H9 (cell line): ENCODE data around the gene ARHGAP10. TPM values are rescaled to one million over a fixed set of nuclear protein-coding genes. Genes with fewer than 3 reads are reported as not detected.

Experiments
- DNase-seq: peaks from one replicate; pipeline ENCODE4 v3.0.0-alpha.2; 2017
- H2AFZ ChIP-seq: one replicate; pipeline ENCODE4 v1.6.1; 2013; ENCODE audit warnings: mild to moderate bottlenecking, low read length, control low read depth, moderate library complexity
- H2AK5ac ChIP-seq: 2 replicates; pipeline ENCODE4 v1.6.1; 2013; ENCODE audit warnings: low read length, control low read depth, mixed read lengths; ENCODE audit not compliant: insufficient read length
- H2BK120ac ChIP-seq: one replicate; pipeline ENCODE4 v1.6.1; 2013; ENCODE audit warnings: low read depth, mild to moderate bottlenecking, low read length, control low read depth, inconsistent platforms; ENCODE audit not compliant: poor library complexity, severe bottlenecking
- H2BK12ac ChIP-seq: 2 replicates; pipeline ENCODE4 v1.6.1; 2013; ENCODE audit warnings: low read length, control low read depth, mixed read lengths, low read depth; ENCODE audit not compliant: insufficient read length
- H2BK15ac ChIP-seq: 2 replicates; pipeline ENCODE4 v1.6.1; 2013; ENCODE audit warnings: low read depth, low read length, control low read depth
- H2BK20ac ChIP-seq: one replicate; pipeline ENCODE4 v1.6.1; 2013; ENCODE audit warnings: low read depth, mild to moderate bottlenecking, low read length, control low read depth, inconsistent platforms; ENCODE audit not compliant: poor library complexity, severe bottlenecking
- H2BK5ac ChIP-seq: 2 replicates; pipeline ENCODE4 v1.6.1; 2013; ENCODE audit warnings: low read length, control low read depth, mixed read lengths; ENCODE audit not compliant: insufficient read length
- H3K14ac ChIP-seq: 2 replicates; pipeline ENCODE4 v1.6.1; 2013; ENCODE audit warnings: low read length, control low read depth; ENCODE audit not compliant: insufficient read depth
- H3K18ac ChIP-seq: 2 replicates; pipeline ENCODE4 v1.6.1; 2013; ENCODE audit warnings: low read depth, mild to moderate bottlenecking, mixed read lengths, low read length, control low read depth; ENCODE audit not compliant: insufficient read length
- H3K23ac ChIP-seq: 2 replicates; pipeline ENCODE4 v1.6.1; 2013; ENCODE audit warnings: low read length, control low read depth, mixed read lengths, low read depth; ENCODE audit not compliant: insufficient read length
- H3K23me2 ChIP-seq: 2 replicates; pipeline ENCODE4 v1.6.1; 2013; ENCODE audit warnings: low read depth, mild to moderate bottlenecking, mixed read lengths, low read length, control low read depth; ENCODE audit not compliant: insufficient read length, poor library complexity, severe bottlenecking
- H3K27ac ChIP-seq: 2 replicates; pipeline ENCODE4 v1.5.1; 2013; ENCODE audit warnings: low read length, control low read depth, mixed read lengths, low read depth; ENCODE audit not compliant: insufficient read length
- H3K27me3 ChIP-seq: 2 replicates; pipeline ENCODE4 v1.6.1; 2013; ENCODE audit warnings: low read length, control low read depth, inconsistent platforms; ENCODE audit not compliant: insufficient read depth
- H3K4ac ChIP-seq: 2 replicates; pipeline ENCODE4 v1.6.1; 2013; ENCODE audit warnings: low read depth, mild to moderate bottlenecking, control low read depth, inconsistent platforms, low read length, moderate library complexity
- H3K4me1 ChIP-seq: 2 replicates; pipeline ENCODE4 v1.6.1; 2013; ENCODE audit warnings: low read length, control low read depth, inconsistent platforms; ENCODE audit not compliant: insufficient read depth
- H3K4me2 ChIP-seq: 2 replicates; pipeline ENCODE4 v1.6.1; 2013; ENCODE audit warnings: low read length, control low read depth, mixed read lengths; ENCODE audit not compliant: insufficient read length, insufficient read depth
- H3K56ac ChIP-seq: 2 replicates; pipeline ENCODE4 v1.6.1; 2013; ENCODE audit warnings: low read depth, mild to moderate bottlenecking, mixed read lengths, low read length, control low read depth; ENCODE audit not compliant: insufficient read length
- H3K79me1 ChIP-seq: 2 replicates; pipeline ENCODE4 v1.6.1; 2013; ENCODE audit warnings: low read depth, mild to moderate bottlenecking, moderate library complexity, low read length, control low read depth, inconsistent platforms; ENCODE audit not compliant: insufficient read depth, poor library complexity, severe bottlenecking
- H3K79me2 ChIP-seq: 2 replicates; pipeline ENCODE4 v1.6.1; 2013; ENCODE audit warnings: low read length, control low read depth, inconsistent platforms; ENCODE audit not compliant: insufficient read depth
- H3K9ac ChIP-seq: 2 replicates; pipeline ENCODE4 v1.6.1; 2013; ENCODE audit warnings: low read length, control low read depth, mixed read lengths; ENCODE audit not compliant: insufficient read length; ENCODE audit errors: extremely low read depth
- H3K9me3 ChIP-seq: one replicate; pipeline ENCODE4 v1.6.1; 2013; ENCODE audit warnings: low read depth, low read length, inconsistent platforms; ENCODE audit not compliant: control insufficient read depth
- H3T11ph ChIP-seq: one replicate; pipeline ENCODE4 v1.6.1; 2013; ENCODE audit warnings: mild to moderate bottlenecking, low read length, control low read depth, inconsistent platforms
- H4K20me1 ChIP-seq: one replicate; pipeline ENCODE4 v1.6.1; 2013; ENCODE audit not compliant: control insufficient read depth, insufficient read length, insufficient read depth
- H4K5ac ChIP-seq: 2 replicates; pipeline ENCODE4 v1.6.1; 2013; ENCODE audit warnings: low read depth, mild to moderate bottlenecking, mixed read lengths, low read length, control low read depth; ENCODE audit not compliant: insufficient read length
- H4K8ac ChIP-seq: replicated peaks from 2 replicates; pipeline ENCODE4 v1.6.1; 2013; ENCODE audit warnings: low read length, control low read depth, mixed read lengths, low read depth; ENCODE audit not compliant: insufficient read length
- H4K91ac ChIP-seq: 2 replicates; pipeline ENCODE4 v1.6.1; 2013; ENCODE audit warnings: low read depth, mild to moderate bottlenecking, moderate library complexity, mixed read lengths, low read length, control low read depth; ENCODE audit not compliant: insufficient read length
- H3K27ac Mint-ChIP-seq, 3 experiments: 2 replicates in 2 of 3; 3 replicates in 1 of 3; pipeline ENCODE4 v1.8.0; 2020 to 2021; ENCODE audit warnings: mixed read lengths in 3 of 3, mild to moderate bottlenecking in 1 of 3, moderate library complexity in 1 of 3
- H3K27me3 Mint-ChIP-seq: 2 replicates; pipeline ENCODE4 v1.8.0; 2021; ENCODE audit warnings: low read depth, mild to moderate bottlenecking, moderate library complexity, mixed read lengths
- H3K36me3 Mint-ChIP-seq, 3 experiments: 2 replicates in 2 of 3; 3 replicates in 1 of 3; pipeline ENCODE4 v1.8.0; 2020 to 2021; ENCODE audit warnings: low read depth in 3 of 3, mixed read lengths in 3 of 3; ENCODE audit not compliant: insufficient read depth in 1 of 3
- H3K4me1 Mint-ChIP-seq, 2 experiments: 2 replicates each; pipeline ENCODE4 v1.8.0; 2020; ENCODE audit warnings: mixed read lengths in 2 of 2
- H3K4me3 Mint-ChIP-seq, 2 experiments: 2 replicates in 1 of 2; 3 replicates in 1 of 2; pipeline ENCODE4 v1.8.0; 2020 to 2021; ENCODE audit warnings: mild to moderate bottlenecking in 2 of 2, mixed read lengths in 2 of 2, moderate library complexity in 1 of 2
- H3K9me3 Mint-ChIP-seq, 2 experiments: 2 replicates in 1 of 2; 3 replicates in 1 of 2; pipeline ENCODE4 v1.8.0; 2020; ENCODE audit warnings: mild to moderate bottlenecking in 2 of 2, mixed read lengths in 2 of 2, moderate library complexity in 1 of 2
- WGBS: extraction: QIAGEN DNeasy Blood & Tissue Kit; methylation state at CpG from one replicate; pipeline ENCODE4 v1.1.7; 2013; ENCODE audit warnings: missing lambda C conversion rate, low lambda C conversion rate, mixed read lengths; ENCODE audit not compliant: insufficient read length; ENCODE audit errors: extremely low coverage; 5-methylcytosine and 5-hydroxymethylcytosine counted together
- total RNA-seq: library from RNA; stranded (reverse); gene quantifications from 2 replicates; pipeline ENCODE4 v1.2.1, GENCODE V29; 2021
- TF ChIP-seq, protein P1 (sequence below): fragments of 200-600 bp; sonication (generic); conservative IDR thresholded peaks from 3 replicates; pipeline ENCODE4 v1.8.0; 2021; ENCODE audit warnings: antibody characterized with exemption, mild to moderate bottlenecking

The ARHGAP10 gene
- total RNA-seq, 1 experiment from 2014 or later = 7.8 TPM

DNA sequence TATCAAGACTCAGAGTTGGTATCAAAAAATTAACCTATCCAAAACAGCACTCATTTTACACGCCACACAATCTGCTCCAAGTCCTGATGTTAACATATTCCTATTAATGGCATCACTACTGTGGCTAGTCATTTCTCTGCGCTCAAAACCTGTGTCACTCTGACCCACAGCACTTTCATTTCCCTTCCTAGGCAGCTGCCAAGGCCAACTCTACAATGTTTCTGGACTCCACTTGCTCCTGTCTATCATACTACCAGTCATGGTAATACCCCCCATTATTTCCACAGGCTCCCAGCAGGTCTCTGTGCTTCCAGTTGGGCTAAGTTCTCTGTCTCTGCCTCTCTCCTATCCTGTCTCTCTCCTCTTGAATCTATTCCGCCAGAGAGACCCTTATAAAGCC, 386.7 kb downstream of the ARHGAP10 start:
- TF ChIP-seq, protein P1, sequence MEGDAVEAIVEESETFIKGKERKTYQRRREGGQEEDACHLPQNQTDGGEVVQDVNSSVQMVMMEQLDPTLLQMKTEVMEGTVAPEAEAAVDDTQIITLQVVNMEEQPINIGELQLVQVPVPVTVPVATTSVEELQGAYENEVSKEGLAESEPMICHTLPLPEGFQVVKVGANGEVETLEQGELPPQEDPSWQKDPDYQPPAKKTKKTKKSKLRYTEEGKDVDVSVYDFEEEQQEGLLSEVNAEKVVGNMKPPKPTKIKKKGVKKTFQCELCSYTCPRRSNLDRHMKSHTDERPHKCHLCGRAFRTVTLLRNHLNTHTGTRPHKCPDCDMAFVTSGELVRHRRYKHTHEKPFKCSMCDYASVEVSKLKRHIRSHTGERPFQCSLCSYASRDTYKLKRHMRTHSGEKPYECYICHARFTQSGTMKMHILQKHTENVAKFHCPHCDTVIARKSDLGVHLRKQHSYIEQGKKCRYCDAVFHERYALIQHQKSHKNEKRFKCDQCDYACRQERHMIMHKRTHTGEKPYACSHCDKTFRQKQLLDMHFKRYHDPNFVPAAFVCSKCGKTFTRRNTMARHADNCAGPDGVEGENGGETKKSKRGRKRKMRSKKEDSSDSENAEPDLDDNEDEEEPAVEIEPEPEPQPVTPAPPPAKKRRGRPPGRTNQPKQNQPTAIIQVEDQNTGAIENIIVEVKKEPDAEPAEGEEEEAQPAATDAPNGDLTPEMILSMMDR = no peak
- no peak overlapping the region for H4K8ac ChIP-seq
- H3K27me3 ChIP-seq = no peaks in the 10 kb centered on the region
- no peak overlapping the region for H3K4ac ChIP-seq
- H3K9me3 Mint-ChIP-seq = peaks cover 15 to 22% of the 10 kb centered on the region in 2 experiments
- peaks cover 32 to 34% of the 10 kb centered on the region in 2 experiments for H3K4me1 Mint-ChIP-seq
- H4K91ac ChIP-seq = no peak overlapping the region
- no peaks in the 10 kb centered on the region for H3K4me1 ChIP-seq
- H3K9ac ChIP-seq = no peak overlapping the region
- H3K79me2 ChIP-seq = no peaks in the 10 kb centered on the region
- no peak overlapping the region for H3K23ac ChIP-seq
- H3K18ac ChIP-seq = no peak overlapping the region
- H2BK12ac ChIP-seq = no peak overlapping the region
- H3K56ac ChIP-seq = no peak overlapping the region
- no peak overlapping the region for H3K4me2 ChIP-seq
- no peaks in the 10 kb centered on the region for H3K79me1 ChIP-seq
- no peak overlapping the region for H3K4me3 Mint-ChIP-seq
- no peak overlapping the region for H3K27ac ChIP-seq
- H3K9me3 ChIP-seq = no peaks in the 10 kb centered on the region
- H3K23me2 ChIP-seq = no peaks in the 10 kb centered on the region
- H2BK5ac ChIP-seq = no peak overlapping the region
- no peak for DNase-seq
- H3K27me3 Mint-ChIP-seq = no peaks in the 10 kb centered on the region; the same call in 1 of the 2 replicates
- no CpG with 5 or more reads among the region's 3 CpGs for WGBS
- no peak overlapping the region for H2BK15ac ChIP-seq
- H2BK120ac ChIP-seq = no peak overlapping the region
- no peak overlapping the region for H2AFZ ChIP-seq
- no peak overlapping the region for H3K27ac Mint-ChIP-seq
- no peak overlapping the region for H3K14ac ChIP-seq
- no peak overlapping the region for H4K5ac ChIP-seq
- H4K20me1 ChIP-seq = no peaks in the 10 kb centered on the region
- no peak overlapping the region for H2AK5ac ChIP-seq
- peaks cover 10 to 26% (median 18%) of the 10 kb centered on the region in 3 experiments for H3K36me3 Mint-ChIP-seq
- H2BK20ac ChIP-seq = no peak overlapping the region
- no peak overlapping the region for H3T11ph ChIP-seq
